Panc1 (cell line): ENCODE measurements around the gene SNRNP40. TPM values are rescaled to one million over a fixed set of nuclear protein-coding genes. Genes with fewer than 3 reads are reported as not detected.

Experiments
- ATAC-seq: fragments of 200-7000 bp; cut with Tn5 transposase; 2 replicates; pipeline ENCODE4 v1.9.1; 2020; ENCODE audit warnings: mild to moderate bottlenecking, moderate library complexity
- BruUV-seq: library from RNA; stranded (reverse); fragments of 400-500 nt; replicated peaks from 2 replicates; lab custom pipeline; 2021; lab: Mats Ljungman, UMichigan
- CTCF ChIA-PET: fragments of 300-600 bp; sonication (Branson Sonifier 250); formaldehyde crosslinking; loops from one replicate; lab custom pipeline; 2022; ENCODE audit warnings: antibody characterized with exemption; lab: Charles Lee
- POLR2A ChIA-PET: fragments of 300-600 bp; sonication (Branson Sonifier 250); formaldehyde crosslinking; loops from one replicate; lab custom pipeline; 2022; ENCODE audit warnings: antibody characterized with exemption; lab: Charles Lee
- DNase-seq: peaks from one replicate; pipeline ENCODE4 v3.0.0-alpha.2; 2010; ENCODE audit warnings: low read depth, low spot score
- H3K27ac ChIP-seq: 2 replicates; pipeline ENCODE4 v1.5.1; 2011; ENCODE audit warnings: mild to moderate bottlenecking, low read length, inconsistent platforms
- H3K27me3 ChIP-seq: fragments of 200-500 bp; sonication (Bioruptor generic); 2 replicates; pipeline ENCODE4 v1.6.0; 2014; ENCODE audit warnings: low read length, inconsistent platforms; ENCODE audit not compliant: control insufficient read depth, insufficient read depth
- H3K36me3 ChIP-seq: fragments of 200-500 bp; sonication (Bioruptor generic); 2 replicates; pipeline ENCODE4 v1.5.1; 2014; ENCODE audit warnings: inconsistent platforms, mild to moderate bottlenecking, low read length, moderate library complexity; ENCODE audit not compliant: control insufficient read depth, insufficient read depth
- H3K4me1 ChIP-seq: 2 replicates; pipeline ENCODE4 v1.5.1; 2011; ENCODE audit warnings: inconsistent platforms, mild to moderate bottlenecking, low read length, moderate library complexity; ENCODE audit not compliant: control insufficient read depth, insufficient read depth
- H3K4me3 ChIP-seq, 2 experiments: 2 replicates each; pipeline ENCODE4 v1.5.1; 2011 to 2012; ENCODE audit warnings: low read depth in 2 of 2, low read length in 2 of 2, mild to moderate bottlenecking in 2 of 2, inconsistent platforms in 1 of 2, moderate library complexity in 1 of 2
- H3K9me3 ChIP-seq: fragments of 200-500 bp; sonication (Bioruptor generic); 2 replicates; pipeline ENCODE4 v1.5.1; 2014; ENCODE audit warnings: low read depth, mild to moderate bottlenecking, inconsistent platforms, low read length, moderate library complexity; ENCODE audit not compliant: control insufficient read depth, insufficient read depth
- CTCF ChIP-seq: fragments of 450-650 bp; IDR thresholded peaks from 2 replicates; pipeline ENCODE4 v1.5.1; 2017; ENCODE audit warnings: mild to moderate bottlenecking
- POLR2AphosphoS5 ChIP-seq: IDR thresholded peaks from 2 replicates; pipeline ENCODE4 v1.6.1; 2012; ENCODE audit warnings: mild to moderate bottlenecking, low read depth, low read length, moderate library complexity
- REST ChIP-seq, 2 experiments: IDR thresholded peaks; 2 replicates each; pipeline ENCODE4 v1.6.1; 2011 to 2012; ENCODE audit warnings: low read depth in 2 of 2, control low read depth in 1 of 2, low read length in 1 of 2, mild to moderate bottlenecking in 1 of 2, moderate library complexity in 1 of 2; ENCODE audit not compliant: insufficient read depth in 1 of 2
- SIN3A ChIP-seq: IDR thresholded peaks from 2 replicates; pipeline ENCODE4 v1.6.1; 2012; ENCODE audit warnings: low read depth, mild to moderate bottlenecking, low read length, moderate library complexity, borderline replicate concordance; ENCODE audit not compliant: insufficient read depth
- TCF7L2 ChIP-seq: IDR thresholded peaks from 2 replicates; pipeline ENCODE4 v1.6.1; 2011; ENCODE audit warnings: mild to moderate bottlenecking, low read depth, low read length, inconsistent platforms
- in situ Hi-C: cut with HindIII; loops from 2 replicates; pipeline ENCODE4 v1.10.0; 2016; ENCODE audit warnings: low sequenced_read_pairs, low pct_unique_long_range_greater_than_20kb
- intact Hi-C: fragments of 100-400 bp; cut with micrococcal nuclease; formaldehyde crosslinking; loops from one replicate; pipeline ENCODE4 v1.10.0; 2022; ENCODE audit not compliant: unreplicated experiment
- total RNA-seq: library from RNA; stranded (reverse); gene quantifications from one replicate; pipeline ENCODE4 v1.2.1, GENCODE V29; 2021; ENCODE audit not compliant: unreplicated experiment

Gene SNRNP40
- total RNA-seq, 1 experiment from 2014 or later, result 99.3 TPM

GRCh38 chr1:31230378-31230777, 66.2 kb downstream of the SNRNP40 start:
- in situ Hi-C loops, result no loop called here
- BruUV-seq, result no TSS peak
- CTCF ChIA-PET, result interaction anchor here (0.6 kb wide), 1 partner anchor 11 kb away, joined by 3 read pairs; no protein-coding TSS in a partner anchor

GRCh38 chr1:31228986-31229385, 67.6 kb downstream of the SNRNP40 start:
- intact Hi-C loops (no loop called here), in situ Hi-C loops (no loop called here)
- CTCF ChIA-PET, result no interaction called here
- Histone ChIP-seq H3K27me3 (no peaks in the 10 kb centered on the region), H3K27ac (no peak overlapping the region), H3K36me3 (no peaks in the 10 kb centered on the region), H3K9me3 (no peaks in the 10 kb centered on the region), H3K4me1 (no peaks in the 10 kb centered on the region; the same call in 1 of the 2 replicates), H3K4me3 (no peak overlapping the region)
- no peak for TF ChIP-seq POLR2AphosphoS5
- TF ChIP-seq TCF7L2, result no peak
- BruUV-seq, result no TSS peak
- ATAC-seq (no peak), DNase-seq (no peak)
- POLR2A ChIA-PET, result no interaction called here

More at GRCh38 chr1:31230378-31230777, 66.2 kb downstream of the SNRNP40 start:
- Histone ChIP-seq H3K4me3 (no peak overlapping the region), H3K4me1 (no peaks in the 10 kb centered on the region), H3K9me3 (no peaks in the 10 kb centered on the region), H3K36me3 (no peaks in the 10 kb centered on the region), H3K27ac (no peak overlapping the region), H3K27me3 (no peaks in the 10 kb centered on the region)
- DNase-seq (no peak), ATAC-seq (no peak)
- POLR2A ChIA-PET, result no interaction called here
- TF ChIP-seq TCF7L2 (no peak), CTCF (no peak), POLR2AphosphoS5 (no peak), REST (IDR thresholded peaks at IDR 0.05; ENCODE audit: insufficient read depth in 1 of 2, low read depth in 2 of 2, low read length in 1 of 2) (no peak), SIN3A (no peak)
- intact Hi-C loops, result loop anchor here (10.0 kb wide), 1 partner anchor 46 kb away; no protein-coding TSS in a partner anchor

GRCh38 chr1:31227891-31228568, 68.6 kb downstream of the SNRNP40 start:
- Histone ChIP-seq H3K27me3 (no peaks in the 10 kb centered on the region), H3K4me3 (no peak overlapping the region), H3K36me3 (no peaks in the 10 kb centered on the region), H3K4me1 (no peaks in the 10 kb centered on the region; the same call in 1 of the 2 replicates), H3K27ac (no peak overlapping the region), H3K9me3 (no peaks in the 10 kb centered on the region)
- in situ Hi-C loops (no loop called here), intact Hi-C loops (no loop called here)
- ChIA-PET POLR2A (no interaction called here), CTCF (no interaction called here)
- DNase-seq (no peak), ATAC-seq (no peak)
- TF ChIP-seq REST (IDR thresholded peaks at IDR 0.05; ENCODE audit: insufficient read depth in 1 of 2, low read depth in 2 of 2, low read length in 1 of 2) (no peak), POLR2AphosphoS5 (no peak), SIN3A (no peak), TCF7L2 (no peak), CTCF (no peak)
- no TSS peak for BruUV-seq
